Right ventricle myocardium inferior (tissue), 1 donor: ENCODE measurements around the gene EHBP1L1. TPM values are rescaled to one million over a fixed set of nuclear protein-coding genes. Genes with fewer than 3 reads are reported as not detected.

ENCODE experiments used
- ATAC-seq: fragments of 200-7000 bp; cut with Tn5 transposase; one replicate; pipeline ENCODE4 v1.9.1; 2020; ENCODE audit warnings: mild to moderate bottlenecking, moderate library complexity
- DNase-seq: peaks from one replicate; pipeline ENCODE4 v3.0.0; 2021; ENCODE audit errors: missing footprints
- intact Hi-C: fragments of 100-400 bp; cut with DNase I; formaldehyde crosslinking; loops from one replicate; pipeline ENCODE4 v1.11.0; 2022
- total RNA-seq: library from RNA; stranded (reverse); fragmentation: NEBNext Ultra II Directional; extraction: Animal tissue kit (Norgen Biotek cat#: 25700); gene quantifications from one replicate; pipeline ENCODE4 v1.2.1, GENCODE V29; 2021
- donor health status: DM: no; HTN: yes; CAD: no; lungs with severe emphysema.

EHBP1L1 gene
- total RNA-seq, 1 donor from 2014 or later, result 61.0 TPM

GRCh38 chr11:65618763-65619162 is 42.9 kb downstream of the EHBP1L1 start:
- DNase-seq, result no peak
- intact Hi-C loops, result no loop called here

GRCh38 chr11:65619281-65619928 is 43.6 kb downstream of the EHBP1L1 start:
- ATAC-seq (no peak), DNase-seq (no peak)
- intact Hi-C loops, result no loop called here

More at GRCh38 chr11:65618763-65619162, 42.9 kb downstream of the EHBP1L1 start:
- ATAC-seq, result no peak

GRCh38 chr11:65620666-65621065 is 44.8 kb downstream of the EHBP1L1 start:
- ATAC-seq (no peak), DNase-seq (no peak)
- intact Hi-C loops, result no loop called here

GRCh38 chr11:65621460-65621859 is 45.6 kb downstream of the EHBP1L1 start:
- DNase-seq, result no peak
- ATAC-seq, result no peak
- intact Hi-C loops, result no loop called here

- ATAC-seq (no peak), DNase-seq (no peak)
- intact Hi-C loops, result no loop called here
Measured at GRCh38 chr11:65622011-65622410, 46.2 kb downstream of the EHBP1L1 start.

- ATAC-seq, result no peak
- intact Hi-C loops, result no loop called here
- no peak for DNase-seq
Measured at GRCh38 chr11:65623177-65623576, 47.3 kb downstream of the EHBP1L1 start.

GRCh38 chr11:65623852-65624616 is 48.2 kb downstream of the EHBP1L1 start:
- intact Hi-C loops, result no loop called here
- DNase-seq (no peak), ATAC-seq (no peak)

GRCh38 chr11:65624931-65625627 is 49.2 kb downstream of the EHBP1L1 start:
- intact Hi-C loops, result no loop called here
- DNase-seq (no peak), ATAC-seq (no peak)

- peak; percentile 80 for ATAC-seq
Measured at GRCh38 chr11:65625628-65626342, 49.9 kb downstream of the EHBP1L1 start.

GRCh38 chr11:65627202-65627601 is 51.3 kb downstream of the EHBP1L1 start:
- ATAC-seq (no peak), DNase-seq (no peak)
- intact Hi-C loops, result no loop called here

More at GRCh38 chr11:65625628-65626342, 49.9 kb downstream of the EHBP1L1 start:
- peak; percentile 89 for DNase-seq
- intact Hi-C loops, result no loop called here

- intact Hi-C loops, result no loop called here
- DNase-seq, result no peak
- ATAC-seq, result no peak
Measured at GRCh38 chr11:65629579-65629978, 53.7 kb downstream of the EHBP1L1 start.

- intact Hi-C loops, result no loop called here
- DNase-seq, result no peak
- ATAC-seq, result peak; percentile 30
Measured at GRCh38 chr11:65630215-65630614, 54.4 kb downstream of the EHBP1L1 start.

GRCh38 chr11:65633390-65634108 is 57.7 kb downstream of the EHBP1L1 start:
- DNase-seq (no peak), ATAC-seq (no peak)
- intact Hi-C loops, result no loop called here

- intact Hi-C loops, result no loop called here
- ATAC-seq (no peak), DNase-seq (no peak)
Measured at GRCh38 chr11:65634109-65634436, 58.2 kb downstream of the EHBP1L1 start.

- DNase-seq, result no peak
- intact Hi-C loops, result no loop called here
Measured at GRCh38 chr11:65634440-65634839, 58.6 kb downstream of the EHBP1L1 start.

GRCh38 chr11:65634905-65635731 is 59.3 kb downstream of the EHBP1L1 start:
- ATAC-seq (no peak), DNase-seq (no peak)
- intact Hi-C loops, result no loop called here

More at GRCh38 chr11:65634440-65634839, 58.6 kb downstream of the EHBP1L1 start:
- ATAC-seq, result no peak

GRCh38 chr11:65636108-65637031 is 60.5 kb downstream of the EHBP1L1 start:
- ATAC-seq, result no peak
- DNase-seq, result no peak
- intact Hi-C loops, result no loop called here
